CD4-positive, alpha-beta memory T cell (primary cell): ENCODE measurements around the gene ZDHHC1. TPM values are rescaled to one million over a fixed set of nuclear protein-coding genes. Genes with fewer than 3 reads are reported as not detected.
A peak's percentile ranks its signal among the peaks of the same experiment; 100 is the strongest.
"Not testable (repeated sequence)": the region's sequence is repeated elsewhere in the genome, so short reads cannot be mapped to it uniquely, and the experiment has no call there.

ENCODE experiments used
- CTCF ChIA-PET: fragments of 350-600 bp; sonication (Branson Sonifier 250); formaldehyde crosslinking; loops from one replicate; lab custom pipeline; 2021; ENCODE audit warnings: inconsistent platforms; ENCODE audit not compliant: partially characterized antibody; lab: Charles Lee
- POLR2A ChIA-PET: fragments of 350-600 bp; sonication (Branson Sonifier 250); formaldehyde crosslinking; loops from one replicate; lab custom pipeline; 2021; ENCODE audit not compliant: partially characterized antibody; lab: Charles Lee
- DNase-seq, 5 donors: peaks; one replicate each; pipeline versions ENCODE4 v3.0.0 to v3.0.0-alpha.2; 2020 to 2022; ENCODE audit warnings: mixed read lengths in 1 of 5
- H3K27ac ChIP-seq: one replicate; pipeline ENCODE4 v1.7.0; 2013; ENCODE audit warnings: low read depth, low read length
- H3K27me3 ChIP-seq: 2 replicates; pipeline ENCODE4 v1.7.0; 2013; ENCODE audit warnings: mild to moderate bottlenecking, low read length, moderate library complexity; ENCODE audit not compliant: insufficient read depth
- H3K36me3 ChIP-seq: 2 replicates; pipeline ENCODE4 v1.7.0; 2013; ENCODE audit warnings: mild to moderate bottlenecking, low read length, moderate library complexity; ENCODE audit not compliant: insufficient read depth
- H3K4me1 ChIP-seq: 2 replicates; pipeline ENCODE4 v1.7.0; 2013; ENCODE audit warnings: mild to moderate bottlenecking, low read length, moderate library complexity; ENCODE audit not compliant: insufficient read depth
- H3K4me3 ChIP-seq, 2 donors: one replicate each; pipeline ENCODE4 v1.7.0; 2013; ENCODE audit warnings: low read length in 2 of 2, mild to moderate bottlenecking in 1 of 2
- H3K9me3 ChIP-seq, 2 donors: one replicate each; pipeline ENCODE4 v1.7.0; 2013; ENCODE audit warnings: low read length in 2 of 2, control low read depth in 1 of 2; ENCODE audit not compliant: control insufficient read depth in 1 of 2
- H3K27ac Mint-ChIP-seq, 7 donors: one replicate each; pipeline ENCODE4 v1.8.0; 2020 to 2021; ENCODE audit warnings: mixed read lengths in 7 of 7, mild to moderate bottlenecking in 6 of 7, inconsistent platforms in 3 of 7, moderate library complexity in 3 of 7
- H3K27me3 Mint-ChIP-seq, 2 donors: one replicate each; pipeline ENCODE4 v1.8.0; 2020 to 2021; ENCODE audit warnings: mixed read lengths in 2 of 2
- H3K36me3 Mint-ChIP-seq, 2 donors: one replicate each; pipeline ENCODE4 v1.8.0; 2020 to 2021; ENCODE audit warnings: mixed read lengths in 2 of 2, inconsistent platforms in 1 of 2, mild to moderate bottlenecking in 1 of 2
- H3K4me1 Mint-ChIP-seq, 4 donors: one replicate each; pipeline ENCODE4 v1.8.0; 2020 to 2021; ENCODE audit warnings: mixed read lengths in 4 of 4, mild to moderate bottlenecking in 1 of 4
- H3K4me3 Mint-ChIP-seq, 8 donors: one replicate each; pipeline ENCODE4 v1.8.0; 2020 to 2021; ENCODE audit warnings: mixed read lengths in 8 of 8, mild to moderate bottlenecking in 7 of 8, moderate library complexity in 6 of 8, inconsistent platforms in 3 of 8
- H3K9me3 Mint-ChIP-seq, 8 donors: one replicate each; pipeline ENCODE4 v1.8.0; 2020 to 2021; ENCODE audit warnings: mixed read lengths in 8 of 8, mild to moderate bottlenecking in 5 of 8, inconsistent platforms in 3 of 8, moderate library complexity in 1 of 8
- intact Hi-C: fragments of 100-400 bp; cut with micrococcal nuclease; formaldehyde crosslinking; loops from one replicate; pipeline ENCODE4 v1.15.1; 2023
- polyA plus RNA-seq, 2 donors: library from polyadenylated mRNA; unstranded; fragments of 300-500 nt; fragmentation: Illumina TruSeq; gene quantifications; one replicate each; pipeline ENCODE4 v1.2.3, GENCODE V29; 2021
- total RNA-seq, 2 experiments: library from RNA; stranded (reverse); gene quantifications; one replicate each; pipeline ENCODE4 v1.2.3, GENCODE V29; 2021

ZDHHC1 gene
- total and polyA plus RNA-seq, 4 experiments from 2014 or later, result not detected

- DNase-seq, H3K36me3 ChIP-seq, H3K4me3 ChIP-seq, H3K4me1 ChIP-seq, H3K4me1 Mint-ChIP-seq, H3K27ac ChIP-seq, H3K27me3 Mint-ChIP-seq, H3K36me3 Mint-ChIP-seq, intact Hi-C loops, H3K27me3 ChIP-seq, H3K4me3 Mint-ChIP-seq, H3K9me3 Mint-ChIP-seq, POLR2A ChIA-PET, H3K9me3 ChIP-seq: not testable (repeated sequence)
- CTCF ChIA-PET, result interaction anchor here (1.6 kb wide), 1 partner anchor 76 kb away, joined by 3 read pairs; no protein-coding TSS in a partner anchor
- H3K27ac Mint-ChIP-seq, result peak overlapping the region in 1 of 7 donors; percentile 16
These were observed 63.8 kb downstream of the ZDHHC1 start for GRCh38 chr16:67352463-67352862.

GRCh38 chr16:67350324-67350723 is 66.0 kb downstream of the ZDHHC1 start:
- Histone ChIP-seq H3K4me1 (no peaks in the 10 kb centered on the region), H3K27ac (no peak overlapping the region), H3K27me3 (no peaks in the 10 kb centered on the region), H3K9me3 (no peaks in the 10 kb centered on the region), H3K4me3 (no peak overlapping the region), H3K36me3 (no peaks in the 10 kb centered on the region)
- no peak for DNase-seq
- CTCF ChIA-PET, result interaction anchor here (0.6 to 0.7 kb wide), 2 partner anchors 12 to 787 kb away, joined by 3 read pairs; no protein-coding TSS in a partner anchor
- H3K4me3 Mint-ChIP-seq, result no peak overlapping the region
- intact Hi-C loops, result no loop called here
- no peaks in the 10 kb centered on the region for H3K9me3 Mint-ChIP-seq
- POLR2A ChIA-PET, result interaction anchor here (0.5 kb wide), 1 partner anchor 83 kb away, joined by 3 read pairs; no protein-coding TSS in a partner anchor
- peaks cover 0 to 4% of the 10 kb centered on the region in 2 donors for H3K27me3 Mint-ChIP-seq
- peak overlapping the region in 1 of 7 donors; percentile 58 for H3K27ac Mint-ChIP-seq
- H3K36me3 Mint-ChIP-seq, result no peaks in the 10 kb centered on the region
- no peaks in the 10 kb centered on the region for H3K4me1 Mint-ChIP-seq

GRCh38 chr16:67349172-67349571 is 67.1 kb downstream of the ZDHHC1 start:
- no peak overlapping the region for H3K27ac Mint-ChIP-seq
- DNase-seq, result peak in 4 of 5 donors; percentile 13 to 27 (median 18)
- intact Hi-C loops, result no loop called here
- no peak overlapping the region for H3K27ac ChIP-seq
- CTCF ChIA-PET, result no interaction called here
- H3K4me1 ChIP-seq, result no peaks in the 10 kb centered on the region
- H3K4me3 ChIP-seq, result no peak overlapping the region
- H3K4me1 Mint-ChIP-seq, result no peaks in the 10 kb centered on the region
- H3K36me3 Mint-ChIP-seq, result no peaks in the 10 kb centered on the region
- POLR2A ChIA-PET, result no interaction called here
- no peak overlapping the region for H3K4me3 Mint-ChIP-seq
- no peaks in the 10 kb centered on the region for H3K9me3 ChIP-seq
- H3K27me3 Mint-ChIP-seq, result peaks cover 0 to 4% of the 10 kb centered on the region in 2 donors
- no peaks in the 10 kb centered on the region for H3K9me3 Mint-ChIP-seq
- no peaks in the 10 kb centered on the region for H3K27me3 ChIP-seq
- H3K36me3 ChIP-seq, result no peaks in the 10 kb centered on the region

- no peak overlapping the region for H3K27ac ChIP-seq
- no peaks in the 10 kb centered on the region for H3K36me3 ChIP-seq
- POLR2A ChIA-PET, result no interaction called here
- no peak overlapping the region for H3K4me3 ChIP-seq
- peaks cover 0 to 7% of the 10 kb centered on the region in 2 donors for H3K27me3 Mint-ChIP-seq
- no peaks in the 10 kb centered on the region for H3K27me3 ChIP-seq
- no peaks in the 10 kb centered on the region for H3K9me3 Mint-ChIP-seq
- CTCF ChIA-PET, result interaction anchor here (0.7 kb wide), 1 partner anchor 53 kb away, joined by 3 read pairs; no protein-coding TSS in a partner anchor
- no peak overlapping the region for H3K27ac Mint-ChIP-seq
- intact Hi-C loops, result no loop called here
- H3K4me1 ChIP-seq, result no peaks in the 10 kb centered on the region
- no peaks in the 10 kb centered on the region for H3K9me3 ChIP-seq
- H3K4me3 Mint-ChIP-seq, result no peak overlapping the region
- no peaks in the 10 kb centered on the region for H3K36me3 Mint-ChIP-seq
- H3K4me1 Mint-ChIP-seq, result no peaks in the 10 kb centered on the region
- no peak for DNase-seq
These were observed 69.9 kb downstream of the ZDHHC1 start for GRCh38 chr16:67346341-67346740.

- intact Hi-C loops, result no loop called here
- no peaks in the 10 kb centered on the region for H3K4me1 ChIP-seq
- CTCF ChIA-PET, result interaction anchor here (0.5 kb wide), 1 partner anchor 37 kb away, joined by 3 read pairs; no protein-coding TSS in a partner anchor
- Mint-ChIP-seq H3K4me1 (no peaks in the 10 kb centered on the region), H3K27ac (peak overlapping the region in 1 of 7 donors; percentile 44), H3K9me3 (no peaks in the 10 kb centered on the region), H3K27me3 (peaks cover 0 to 7% of the 10 kb centered on the region in 2 donors), H3K36me3 (no peaks in the 10 kb centered on the region), H3K4me3 (no peak overlapping the region)
- DNase-seq, result no peak
- H3K27ac ChIP-seq, result no peak overlapping the region
- H3K36me3 ChIP-seq, result no peaks in the 10 kb centered on the region
- no peaks in the 10 kb centered on the region for H3K9me3 ChIP-seq
- H3K4me3 ChIP-seq, result no peak overlapping the region
- POLR2A ChIA-PET, result interaction anchor here (0.6 kb wide), 1 partner anchor 31 kb away, joined by 3 read pairs; no protein-coding TSS in a partner anchor
- no peaks in the 10 kb centered on the region for H3K27me3 ChIP-seq
These were observed 70.9 kb downstream of the ZDHHC1 start for GRCh38 chr16:67345401-67345800.

Other genes starting within 250 kb of the ZDHHC1 start
- 10 to 100 TPM in 1 of 2 experiments, 1 to 10 TPM in 1; 9.6 to 12.5 TPM for gene NOL3, start 245.9 kb downstream of the ZDHHC1 start, total RNA-seq
- 1 to 10 TPM; 1.3 to 1.7 TPM for gene NOL3, start 245.9 kb downstream of the ZDHHC1 start, polyA plus RNA-seq
- 1 to 10 TPM; 8.6 to 9.0 TPM for gene MATCAP1, start 232.5 kb downstream of the ZDHHC1 start, total RNA-seq
- gene MATCAP1, start 232.5 kb downstream of the ZDHHC1 start, polyA plus RNA-seq, result 1 to 10 TPM; 1.8 to 3.0 TPM
- not detected for gene EXOC3L1, start 226.3 kb downstream of the ZDHHC1 start, total RNA-seq
- gene EXOC3L1, start 226.3 kb downstream of the ZDHHC1 start, polyA plus RNA-seq, result under 1 TPM in 1 of 2 donors, not detected in 1; 0.21 TPM
- 10 to 100 TPM; 87.3 to 91.3 TPM for gene E2F4, start 224.3 kb downstream of the ZDHHC1 start, total RNA-seq
- 10 to 100 TPM; 53.6 to 81.1 TPM for gene E2F4, start 224.3 kb downstream of the ZDHHC1 start, polyA plus RNA-seq
- 10 to 100 TPM; 10.1 to 10.6 TPM for gene ELMO3, start 217.3 kb downstream of the ZDHHC1 start, total RNA-seq
- gene ELMO3, start 217.3 kb downstream of the ZDHHC1 start, polyA plus RNA-seq, result not detected
- 10 to 100 TPM; 35.5 to 35.7 TPM for gene TMEM208, start 189.3 kb downstream of the ZDHHC1 start, total RNA-seq
- gene TMEM208, start 189.3 kb downstream of the ZDHHC1 start, polyA plus RNA-seq, result 10 to 100 TPM; 84.3 to 99.1 TPM
- 10 to 100 TPM; 56.0 to 63.3 TPM for gene FHOD1, start 169.0 kb downstream of the ZDHHC1 start, total RNA-seq
- 1 to 10 TPM; 3.3 to 5.9 TPM for gene FHOD1, start 169.0 kb downstream of the ZDHHC1 start, polyA plus RNA-seq
- gene SLC9A5, start 167.5 kb downstream of the ZDHHC1 start, total RNA-seq, result 1 to 10 TPM; 1.7 to 2.1 TPM
- gene SLC9A5, start 167.5 kb downstream of the ZDHHC1 start, polyA plus RNA-seq, result under 1 TPM in 1 of 2 donors, not detected in 1; 0.09 TPM
- gene PLEKHG4, start 136.9 kb downstream of the ZDHHC1 start, total RNA-seq, result 10 to 100 TPM; 17.3 to 24.0 TPM
- gene PLEKHG4, start 136.9 kb downstream of the ZDHHC1 start, polyA plus RNA-seq, result 1 to 10 TPM; 4.3 to 4.9 TPM
- gene KCTD19, start 89.7 kb downstream of the ZDHHC1 start, total RNA-seq, result not detected
- gene KCTD19, start 89.7 kb downstream of the ZDHHC1 start, polyA plus RNA-seq, result under 1 TPM in 1 of 2 donors, not detected in 1; 0.10 TPM
- gene LRRC36, start 89.7 kb downstream of the ZDHHC1 start, total RNA-seq, result not detected
- not detected for gene LRRC36, start 89.7 kb downstream of the ZDHHC1 start, polyA plus RNA-seq
- gene TPPP3, start 23.0 kb downstream of the ZDHHC1 start, total RNA-seq, result not detected
- gene TPPP3, start 23.0 kb downstream of the ZDHHC1 start, polyA plus RNA-seq, result not detected
- gene HSD11B2, start 14.6 kb upstream of the ZDHHC1 start, total RNA-seq, result not detected
- under 1 TPM in 1 of 2 donors, not detected in 1; 0.29 TPM for gene HSD11B2, start 14.6 kb upstream of the ZDHHC1 start, polyA plus RNA-seq
- 10 to 100 TPM; 42.8 to 49.0 TPM for gene ATP6V0D1, start 64.7 kb upstream of the ZDHHC1 start, total RNA-seq
- 100 to 1,000 TPM in 1 of 2 donors, 10 to 100 TPM in 1; 92.8 to 133 TPM for gene ATP6V0D1, start 64.7 kb upstream of the ZDHHC1 start, polyA plus RNA-seq
- gene AGRP, start 67.1 kb upstream of the ZDHHC1 start, total RNA-seq, result not detected
- gene AGRP, start 67.1 kb upstream of the ZDHHC1 start, polyA plus RNA-seq, result not detected
- 10 to 100 TPM; 46.8 to 53.8 TPM for gene RIPOR1, start 112.4 kb upstream of the ZDHHC1 start, total RNA-seq
- 1 to 10 TPM in 1 of 2 donors, under 1 TPM in 1; 0.75 to 7.1 TPM for gene RIPOR1, start 112.4 kb upstream of the ZDHHC1 start, polyA plus RNA-seq
- gene CTCF, start 146.0 kb upstream of the ZDHHC1 start, total RNA-seq, result 10 to 100 TPM; 69.8 to 72.5 TPM
- gene CTCF, start 146.0 kb upstream of the ZDHHC1 start, polyA plus RNA-seq, result 10 to 100 TPM; 26.5 to 85.7 TPM
- 100 to 1,000 TPM; 194 to 195 TPM for gene CARMIL2, start 228.7 kb upstream of the ZDHHC1 start, total RNA-seq
- 10 to 100 TPM in 1 of 2 donors, 1 to 10 TPM in 1; 7.5 to 36.3 TPM for gene CARMIL2, start 228.7 kb upstream of the ZDHHC1 start, polyA plus RNA-seq
- 10 to 100 TPM; 49.6 to 50.6 TPM for gene ACD, start 243.8 kb upstream of the ZDHHC1 start, total RNA-seq
- 10 to 100 TPM; 33.3 to 48.5 TPM for gene ACD, start 243.8 kb upstream of the ZDHHC1 start, polyA plus RNA-seq
- 1 to 10 TPM; 7.4 to 8.8 TPM for gene PARD6A, start 244.5 kb upstream of the ZDHHC1 start, total RNA-seq
- 10 to 100 TPM; 17.8 to 26.5 TPM for gene PARD6A, start 244.5 kb upstream of the ZDHHC1 start, polyA plus RNA-seq